ENCODE data around the gene KCNQ5. TPM values are rescaled to one million over a fixed set of nuclear protein-coding genes. Genes with fewer than 3 reads are reported as not detected.

Gene KCNQ5
- total RNA-seq, 2 donors from 2014 or later, result 0.67 TPM; not detected in 1

- H3K4me1 ChIP-seq, result no peaks in the 10 kb centered on the region
- H3K27me3 ChIP-seq, result no peaks in the 10 kb centered on the region
- H3K4me3 ChIP-seq, result no peak overlapping the region
- no peak for TF ChIP-seq CTCF (IDR thresholded peaks at IDR 0.05)
- H3K27ac ChIP-seq, result no peak overlapping the region
- H3K9me3 ChIP-seq, result no peaks in the 10 kb centered on the region
- no peaks in the 10 kb centered on the region for H3K36me3 ChIP-seq
- DNase-seq (ENCODE audit: low spot score), result no peak
These were observed 284.0 kb downstream of the KCNQ5 start for GRCh38 chr6:72905705-72906478.

GRCh38 chr6:72911463-72912155 is 289.7 kb downstream of the KCNQ5 start:
- no peaks in the 10 kb centered on the region for H3K9me3 ChIP-seq
- no peaks in the 10 kb centered on the region for H3K4me1 ChIP-seq
- no peak for TF ChIP-seq CTCF (IDR thresholded peaks at IDR 0.05)

GRCh38 chr6:72913797-72914196 is 291.9 kb downstream of the KCNQ5 start:
- no peaks in the 10 kb centered on the region for H3K27me3 ChIP-seq
- H3K27ac ChIP-seq, result no peak overlapping the region
- no peaks in the 10 kb centered on the region for H3K4me1 ChIP-seq
- no peak overlapping the region for H3K4me3 ChIP-seq
- H3K36me3 ChIP-seq, result no peaks in the 10 kb centered on the region
- DNase-seq (ENCODE audit: low spot score), result no peak
- H3K9me3 ChIP-seq, result no peaks in the 10 kb centered on the region
- TF ChIP-seq CTCF (IDR thresholded peaks at IDR 0.05), result no peak

More at GRCh38 chr6:72911463-72912155, 289.7 kb downstream of the KCNQ5 start:
- Histone ChIP-seq H3K4me3 (no peak overlapping the region), H3K27me3 (no peaks in the 10 kb centered on the region), H3K36me3 (no peaks in the 10 kb centered on the region), H3K27ac (no peak overlapping the region)
- DNase-seq (ENCODE audit: low spot score), result no peak

- Histone ChIP-seq H3K9me3 (no peaks in the 10 kb centered on the region), H3K36me3 (no peaks in the 10 kb centered on the region), H3K27me3 (no peaks in the 10 kb centered on the region), H3K4me1 (no peaks in the 10 kb centered on the region), H3K4me3 (no peak overlapping the region), H3K27ac (no peak overlapping the region)
- no peak for DNase-seq (ENCODE audit: low spot score)
- TF ChIP-seq CTCF (IDR thresholded peaks at IDR 0.05), result no peak
These were observed 294.4 kb downstream of the KCNQ5 start for GRCh38 chr6:72916298-72916697.

- no peaks in the 10 kb centered on the region for H3K9me3 ChIP-seq
- H3K4me3 ChIP-seq, result no peak overlapping the region
- no peaks in the 10 kb centered on the region for H3K27me3 ChIP-seq
- H3K27ac ChIP-seq, result no peak overlapping the region
- TF ChIP-seq CTCF (IDR thresholded peaks at IDR 0.05), result no peak
- DNase-seq (ENCODE audit: low spot score), result no peak
- H3K4me1 ChIP-seq, result no peaks in the 10 kb centered on the region
- H3K36me3 ChIP-seq, result no peaks in the 10 kb centered on the region
These were observed 295.0 kb downstream of the KCNQ5 start for GRCh38 chr6:72916906-72917305.
